Right atrium auricular region (tissue), 2 donors: Measurements from ENCODE around the gene POLR1E. TPM values are rescaled to one million over a fixed set of nuclear protein-coding genes. Genes with fewer than 3 reads are reported as not detected.

ENCODE experiments used
- DNase-seq: peaks from one replicate; pipeline ENCODE4 v3.0.0-alpha.2; 2019; ENCODE audit warnings: low spot score
- H3K27ac ChIP-seq, 2 donors: fragments of 200-600 bp; sonication (generic); 1 replicate in 1 of 2; 2 replicates in 1 of 2; pipeline ENCODE4 v1.5.1; 2016 to 2019
- H3K27me3 ChIP-seq, 2 donors: fragments of 200-600 bp; sonication (generic); one replicate each; pipeline versions ENCODE4 v1.5.1 to v1.6.0; 2017 to 2019
- H3K36me3 ChIP-seq: fragments of 200-600 bp; sonication (generic); one replicate; pipeline ENCODE4 v1.5.1; 2016
- H3K4me1 ChIP-seq, 2 donors: fragments of 200-600 bp; sonication (generic); one replicate each; pipeline versions ENCODE4 v1.5.1 to v1.6.0; 2017 to 2019
- H3K4me3 ChIP-seq, 2 donors: fragments of 200-600 bp; sonication (generic); 1 replicate in 1 of 2; 2 replicates in 1 of 2; pipeline ENCODE4 v1.5.1; 2017 to 2019; ENCODE audit warnings: mild to moderate bottlenecking in 1 of 2, moderate library complexity in 1 of 2
- H3K9me3 ChIP-seq, 2 donors: fragments of 200-600 bp; sonication (generic); one replicate each; pipeline ENCODE4 v1.5.1; 2019
- CTCF ChIP-seq, 2 donors: fragments of 200-600 bp; sonication (generic); IDR thresholded peaks; one replicate each; pipeline ENCODE4 v1.5.1; 2019; ENCODE audit warnings: antibody characterized with exemption in 2 of 2
- total RNA-seq, 2 donors: library from RNA; depleted of rRNA; stranded (reverse); fragments of >200 nt; gene quantifications; one replicate each; pipeline ENCODE4 v1.1.0, GENCODE V29; 2016

POLR1E gene
- total RNA-seq, 2 donors from 2014 or later: 9.6 to 13.3 TPM

GRCh38 chr9:37523916-37524315 lies 38.2 kb downstream of the POLR1E start:
- no peak for DNase-seq
- Histone ChIP-seq H3K36me3 (peaks cover 32% of the 10 kb centered on the region), H3K4me3 (no peak overlapping the region), H3K4me1 (no peaks in the 10 kb centered on the region), H3K27ac (no peak overlapping the region), H3K9me3 (no peaks in the 10 kb centered on the region), H3K27me3 (no peaks in the 10 kb centered on the region)
- no peak for TF ChIP-seq CTCF (IDR thresholded peaks at IDR 0.05)

- TF ChIP-seq CTCF (IDR thresholded peaks at IDR 0.05): no peak
- DNase-seq: no peak
- Histone ChIP-seq H3K36me3 (peaks cover 41% of the 10 kb centered on the region), H3K9me3 (no peaks in the 10 kb centered on the region), H3K4me1 (no peaks in the 10 kb centered on the region), H3K27me3 (no peaks in the 10 kb centered on the region), H3K4me3 (no peak overlapping the region), H3K27ac (no peak overlapping the region)
Measured at GRCh38 chr9:37528652-37529471, 43.1 kb downstream of the POLR1E start.

- Histone ChIP-seq H3K27me3 (no peaks in the 10 kb centered on the region), H3K9me3 (no peaks in the 10 kb centered on the region), H3K4me3 (no peak overlapping the region), H3K27ac (no peak overlapping the region), H3K36me3 (peaks cover 36% of the 10 kb centered on the region), H3K4me1 (no peaks in the 10 kb centered on the region)
- DNase-seq: no peak
- TF ChIP-seq CTCF (IDR thresholded peaks at IDR 0.05): no peak
Measured at GRCh38 chr9:37531699-37532098, 46.0 kb downstream of the POLR1E start.

GRCh38 chr9:37534412-37534811 lies 48.7 kb downstream of the POLR1E start:
- no peak for TF ChIP-seq CTCF (IDR thresholded peaks at IDR 0.05)
- no peak overlapping the region for H3K4me3 ChIP-seq
- no peaks in the 10 kb centered on the region for H3K4me1 ChIP-seq
- H3K27ac ChIP-seq: no peak overlapping the region
- peaks cover 45% of the 10 kb centered on the region for H3K36me3 ChIP-seq
- DNase-seq: no peak
- H3K9me3 ChIP-seq: no peaks in the 10 kb centered on the region
- H3K27me3 ChIP-seq: no peaks in the 10 kb centered on the region

- Histone ChIP-seq H3K4me1 (no peaks in the 10 kb centered on the region), H3K27ac (no peak overlapping the region), H3K9me3 (no peaks in the 10 kb centered on the region), H3K27me3 (no peaks in the 10 kb centered on the region), H3K36me3 (peaks cover 45% of the 10 kb centered on the region), H3K4me3 (no peak overlapping the region)
- no peak for DNase-seq
- TF ChIP-seq CTCF (IDR thresholded peaks at IDR 0.05): no peak
Measured at GRCh38 chr9:37534901-37535300, 49.2 kb downstream of the POLR1E start.

- Histone ChIP-seq H3K36me3 (peaks cover 24% of the 10 kb centered on the region), H3K27me3 (no peaks in the 10 kb centered on the region), H3K4me3 (no peak overlapping the region), H3K9me3 (no peaks in the 10 kb centered on the region), H3K27ac (no peak overlapping the region), H3K4me1 (no peaks in the 10 kb centered on the region)
- no peak for TF ChIP-seq CTCF (IDR thresholded peaks at IDR 0.05)
- DNase-seq: no peak
Measured at GRCh38 chr9:37538099-37538498, 52.4 kb downstream of the POLR1E start.
